HT-29 (cell line): ENCODE results near the gene SLAMF8. TPM values are rescaled to one million over a fixed set of nuclear protein-coding genes. Genes with fewer than 3 reads are reported as not detected.

Experiments used
- DNase-seq: peaks from one replicate; pipeline ENCODE4 v3.0.0-alpha.2; 2015; ENCODE audit warnings: low spot score
- total RNA-seq: library from RNA; depleted of rRNA; stranded (reverse); fragments of >200 nt; shearing (Covaris generic); gene quantifications from 2 replicates; pipeline ENCODE4 v1.2.3, GENCODE V29; 2014

The SLAMF8 gene
- total RNA-seq, 1 experiment from 2014 or later: not detected

DNA sequence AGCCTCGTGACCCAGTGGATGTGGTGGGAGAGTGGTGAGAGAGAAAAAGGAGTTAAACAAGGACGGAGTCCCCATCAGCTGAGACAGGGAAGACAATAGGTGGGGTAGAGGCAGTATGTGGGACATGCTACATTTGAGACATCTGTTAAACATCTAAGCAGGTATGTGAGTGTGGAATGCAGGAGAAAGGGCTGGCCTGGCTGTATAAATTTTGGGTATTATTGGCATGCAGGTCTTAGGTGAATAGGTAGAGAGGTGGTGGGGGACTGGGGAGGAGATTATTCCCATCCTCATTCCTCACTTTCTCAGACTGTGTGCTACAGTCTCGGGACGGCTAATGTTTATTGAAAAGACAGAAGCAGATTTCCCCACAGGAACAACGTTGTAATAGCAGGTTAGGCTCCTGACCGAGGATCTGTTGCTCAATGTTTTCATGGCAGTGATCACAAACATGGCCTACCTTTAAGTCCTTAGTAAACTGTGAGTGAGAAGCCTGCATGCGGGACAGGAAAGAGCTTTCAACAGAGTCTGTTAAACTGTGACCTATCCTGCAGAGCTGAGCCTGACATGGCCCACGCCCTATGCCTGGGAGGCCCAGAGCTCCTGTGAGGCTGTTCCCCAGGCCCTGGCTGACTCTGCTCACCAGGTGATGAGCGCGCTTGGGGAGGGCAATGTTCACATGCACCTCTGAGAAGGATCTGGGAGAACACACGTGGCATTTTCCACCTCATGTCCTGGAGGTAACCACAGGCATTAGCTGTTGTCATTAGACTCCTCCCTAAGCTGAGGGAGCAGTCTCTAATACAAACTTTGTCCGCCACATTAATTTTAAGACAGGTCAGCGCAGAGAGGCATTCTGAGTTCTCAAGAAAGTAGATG is 19.3 kb downstream of the SLAMF8 start:
- DNase-seq: no peak

DNA sequence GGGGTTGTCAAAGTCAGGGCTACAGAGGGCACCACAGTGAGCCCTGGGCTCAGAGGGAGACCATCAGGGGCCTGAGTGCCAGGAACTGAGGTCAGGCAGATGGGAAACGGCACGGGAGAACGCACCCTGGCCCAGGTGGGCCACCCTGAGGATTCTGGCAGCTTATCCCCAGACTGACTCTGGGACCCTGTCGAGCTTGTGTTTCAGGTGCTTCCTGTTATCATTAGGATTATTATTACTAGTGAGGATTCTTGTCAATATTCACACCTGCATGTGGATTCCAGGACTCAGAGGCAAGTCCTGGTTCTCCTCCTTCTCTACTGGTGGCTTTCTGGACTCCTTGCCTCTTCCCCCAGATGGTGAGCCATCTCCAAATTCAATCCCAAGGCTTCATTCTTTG is 20.6 kb downstream of the SLAMF8 start:
- DNase-seq: no peak

DNA sequence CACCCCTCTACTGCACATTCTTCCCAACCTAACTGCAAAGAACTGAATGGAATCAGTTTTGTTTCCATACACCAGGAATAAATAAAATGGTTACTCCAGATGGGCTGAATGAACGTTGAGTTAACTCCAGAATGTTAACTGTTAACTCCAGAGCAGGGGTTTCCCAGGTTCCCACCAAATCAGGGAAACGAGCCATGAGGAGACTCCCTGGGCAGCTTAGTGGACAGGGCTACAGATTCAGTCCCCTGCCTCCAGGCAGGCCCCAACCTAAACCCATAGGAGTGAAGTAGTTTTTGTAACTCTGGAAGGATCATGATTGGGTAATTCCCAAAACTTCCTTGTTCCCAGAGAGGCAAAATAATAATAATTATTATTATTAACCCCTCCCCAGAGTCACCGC is 21.7 kb downstream of the SLAMF8 start:
- no peak for DNase-seq

DNA sequence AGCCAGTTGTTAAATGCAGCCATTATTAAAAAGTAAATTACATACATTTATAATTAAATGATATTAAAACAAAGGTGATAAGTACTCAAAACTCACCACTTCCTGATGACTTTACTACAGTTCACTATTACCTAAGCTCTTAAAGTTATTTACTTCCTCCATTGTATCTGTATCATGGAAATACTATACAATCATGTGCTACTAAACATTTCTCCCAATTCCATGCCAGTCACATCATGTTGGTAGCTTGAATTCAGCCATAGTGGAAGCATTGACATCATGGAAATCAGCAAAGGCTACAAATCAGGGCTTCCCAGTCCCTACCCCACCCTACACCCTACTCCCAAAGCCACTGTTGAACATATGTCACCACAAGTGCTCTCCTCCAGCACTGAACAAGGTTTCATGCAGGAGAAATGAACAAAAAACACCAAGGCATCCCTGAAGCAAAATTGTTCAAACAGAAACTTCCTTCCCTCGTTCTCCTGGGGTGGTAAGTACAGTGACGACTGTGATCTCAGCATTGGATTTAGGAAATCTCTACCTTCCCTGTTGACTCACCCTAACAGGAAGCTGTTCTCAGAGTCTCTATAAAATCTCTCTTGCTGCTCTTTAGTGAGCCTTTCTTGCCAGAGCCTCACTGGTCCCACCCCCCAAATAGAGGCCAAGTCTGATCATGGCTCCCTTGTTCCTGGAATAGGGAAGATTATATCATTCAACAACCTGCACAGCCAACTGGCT is 23.1 kb downstream of the SLAMF8 start:
- no peak for DNase-seq

DNA sequence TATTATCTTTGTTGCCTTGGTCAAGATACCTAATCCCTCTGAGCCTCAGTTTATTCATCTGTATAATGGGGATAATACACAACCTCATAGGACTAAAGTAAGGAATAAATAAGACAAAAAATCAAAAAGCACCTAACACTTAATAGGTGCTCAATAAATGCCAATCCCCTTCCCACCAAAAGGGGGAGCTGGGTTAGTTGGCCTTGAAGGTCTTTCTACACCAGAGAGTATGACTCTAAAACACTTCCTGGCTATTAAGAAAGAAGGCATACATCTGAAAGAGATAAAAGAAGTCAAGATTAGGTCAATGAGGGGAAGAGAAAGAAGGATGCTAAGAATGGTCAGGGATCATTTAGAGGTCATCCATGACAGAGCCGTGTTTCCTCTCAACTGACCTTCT is 24.7 kb downstream of the SLAMF8 start:
- no peak for DNase-seq

DNA sequence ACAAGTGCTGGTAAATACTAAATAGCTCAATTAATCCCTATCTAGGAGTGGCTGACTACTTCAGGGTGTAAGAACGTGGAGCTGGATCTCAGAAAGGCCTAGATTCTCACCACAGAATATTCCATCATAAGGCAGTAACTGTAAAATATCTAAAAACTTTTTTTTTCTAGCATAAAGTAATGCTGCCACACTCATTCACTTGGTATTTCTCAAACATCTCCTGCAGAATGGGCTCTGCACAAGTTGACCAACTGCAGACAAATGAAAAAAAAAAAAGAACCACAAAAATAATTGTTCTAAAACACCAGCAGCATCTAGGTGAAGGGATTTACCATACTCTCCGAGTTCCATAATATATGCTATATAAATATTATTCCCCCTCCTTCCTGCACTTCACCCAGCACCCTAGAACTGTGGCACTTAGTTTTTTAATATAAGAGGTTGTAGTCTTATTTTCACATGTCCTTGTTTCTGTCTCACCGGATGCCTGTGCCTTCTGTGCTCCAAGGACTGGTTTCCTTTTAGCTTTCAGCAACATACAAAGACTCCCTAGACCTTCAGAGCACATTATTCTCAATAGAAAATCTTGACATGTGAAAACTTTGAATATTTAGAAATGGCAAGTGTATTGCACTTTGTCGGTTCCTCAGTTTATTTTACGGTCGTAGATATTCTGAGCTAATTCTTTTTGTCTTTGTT is 26.9 kb downstream of the SLAMF8 start:
- DNase-seq: no peak

DNA sequence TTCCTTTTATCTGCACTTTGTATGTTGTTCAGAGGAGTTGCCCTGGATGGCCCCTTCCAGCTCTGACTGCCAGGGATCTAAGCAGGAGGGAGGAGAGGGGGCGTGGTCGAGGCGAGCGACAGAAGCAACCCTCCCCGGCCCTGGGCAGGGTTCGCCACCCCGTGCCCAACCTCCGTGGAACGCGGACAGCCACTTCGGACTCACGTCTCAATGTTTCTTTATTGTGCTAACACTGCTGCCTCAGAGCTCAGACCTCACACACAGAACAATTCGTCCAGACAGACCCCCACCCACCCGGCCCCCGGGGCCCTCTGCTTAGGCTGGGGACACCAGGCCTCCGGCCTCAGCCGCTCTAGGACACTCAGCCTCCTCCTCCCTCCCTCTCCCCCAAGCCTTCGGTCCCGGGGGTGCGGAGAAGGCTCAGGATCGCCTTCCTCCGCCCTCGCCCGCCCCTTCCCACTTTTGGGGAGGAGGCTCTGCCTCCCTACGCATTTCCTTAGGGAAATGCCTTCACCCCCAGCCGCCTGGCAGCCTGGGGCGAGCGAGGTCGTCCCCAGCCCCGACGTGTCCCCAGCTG is 27.5 kb downstream of the SLAMF8 start:
- DNase-seq: peak; percentile 47

DNA sequence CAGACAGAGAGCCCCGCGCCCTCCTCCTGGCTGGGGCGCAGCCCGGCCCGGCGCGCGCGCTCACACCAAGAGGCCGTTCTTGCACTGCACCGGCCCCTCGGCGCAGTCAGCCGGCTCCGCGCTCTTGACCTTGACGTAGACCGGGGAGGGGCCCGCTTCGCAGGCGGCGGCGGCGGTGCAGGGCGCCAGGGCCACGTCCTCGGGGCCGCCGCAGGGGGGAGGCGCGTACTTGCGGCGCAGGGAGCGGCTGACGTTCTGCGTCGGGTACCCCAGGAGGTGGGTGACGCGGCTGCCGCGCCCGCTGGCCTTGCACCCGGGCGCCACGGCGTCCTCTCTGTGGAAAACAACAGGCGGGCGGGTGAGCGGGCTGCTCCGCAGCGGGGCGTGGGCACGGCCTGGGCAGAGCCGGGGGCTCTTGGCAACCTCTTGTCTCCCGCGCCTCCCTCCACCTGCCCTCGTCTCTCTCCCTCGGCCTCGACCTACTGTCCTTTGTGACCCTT is 28.1 kb downstream of the SLAMF8 start:
- DNase-seq: peak; percentile 53

DNA sequence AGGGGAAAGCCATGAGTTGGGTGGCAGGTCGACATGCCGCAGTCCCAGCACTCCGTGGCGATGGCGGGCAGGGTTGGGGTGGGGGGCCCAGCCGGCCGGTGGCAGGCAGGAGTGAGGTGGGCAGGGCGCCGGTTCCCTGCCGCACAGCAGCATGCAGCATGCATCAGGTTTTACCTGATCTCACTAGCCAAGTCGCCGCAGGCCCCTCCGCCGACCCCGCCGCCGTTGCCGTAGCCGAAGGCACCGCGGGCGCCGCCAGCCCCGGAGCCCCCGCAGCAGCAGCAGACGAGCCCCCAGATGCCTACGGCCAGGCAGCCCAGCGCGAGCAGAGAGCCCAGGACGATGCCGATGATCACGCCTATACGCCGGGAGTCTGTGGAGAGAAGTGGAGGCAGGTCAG is 29.0 kb downstream of the SLAMF8 start:
- DNase-seq: no peak

DNA sequence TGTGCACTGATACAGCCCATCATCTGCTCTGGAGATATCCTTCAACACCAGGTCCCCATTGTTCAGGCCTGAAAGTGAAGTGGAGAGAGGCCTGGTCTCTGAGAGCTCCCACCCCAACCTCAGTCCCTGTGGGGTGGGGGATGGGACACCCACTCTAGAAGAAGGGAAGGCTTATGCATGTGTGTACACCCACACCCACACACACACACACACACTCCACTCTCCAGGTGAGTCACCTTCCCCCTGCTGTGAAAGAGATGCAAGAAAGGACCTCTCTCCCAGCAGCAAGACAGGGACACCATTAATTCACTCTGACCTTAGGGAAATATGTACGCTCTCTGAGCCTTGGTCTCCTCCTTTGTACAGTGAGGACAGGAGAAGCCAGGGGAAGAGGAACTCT is 29.9 kb downstream of the SLAMF8 start:
- DNase-seq: no peak

DNA sequence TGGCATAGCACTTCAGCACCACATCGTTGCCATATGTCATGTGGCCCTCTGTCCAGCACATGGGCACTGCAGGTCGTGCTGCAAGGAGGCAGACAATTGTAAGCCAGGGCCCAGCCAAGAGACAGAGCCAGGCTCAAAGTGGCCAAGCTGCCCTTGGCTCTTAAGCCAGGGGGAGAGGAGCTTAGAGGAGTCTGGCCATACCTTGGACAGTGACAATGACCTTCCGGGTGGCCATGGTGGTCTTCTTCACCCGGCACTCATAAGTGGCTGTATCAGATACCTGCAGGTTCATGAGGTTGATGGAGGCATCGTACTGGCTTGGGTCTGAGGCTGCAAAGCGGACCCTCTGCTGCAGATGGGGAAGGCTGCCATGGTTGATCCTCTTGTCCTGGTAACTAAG is 31.2 kb downstream of the SLAMF8 start:
- no peak for DNase-seq

DNA sequence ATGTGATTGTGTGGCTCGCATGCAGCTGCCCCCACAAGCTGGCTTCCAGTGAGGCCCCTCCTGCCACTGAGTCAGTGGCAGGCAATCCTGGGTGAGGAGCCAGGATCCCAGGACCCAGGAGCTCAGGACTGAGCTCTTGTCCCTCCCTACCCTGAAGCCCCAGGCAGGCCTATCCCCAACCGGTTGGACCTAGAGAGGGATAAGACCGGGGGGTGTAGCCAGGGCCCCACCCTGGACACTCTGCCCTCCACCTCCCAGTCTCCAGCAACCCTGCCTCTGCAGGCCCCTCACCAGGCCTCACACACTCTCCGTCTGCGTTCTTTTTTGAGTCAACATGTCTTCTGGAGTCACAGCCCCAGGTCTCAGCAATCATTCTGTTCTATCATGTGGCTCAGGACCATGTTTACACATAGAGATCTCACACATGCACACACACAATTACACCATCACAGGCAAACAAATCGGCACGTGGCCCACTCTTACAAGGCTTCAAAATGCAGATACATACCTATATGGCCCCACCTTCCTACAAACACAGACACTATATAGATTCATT is 33.2 kb downstream of the SLAMF8 start:
- no peak for DNase-seq

DNA sequence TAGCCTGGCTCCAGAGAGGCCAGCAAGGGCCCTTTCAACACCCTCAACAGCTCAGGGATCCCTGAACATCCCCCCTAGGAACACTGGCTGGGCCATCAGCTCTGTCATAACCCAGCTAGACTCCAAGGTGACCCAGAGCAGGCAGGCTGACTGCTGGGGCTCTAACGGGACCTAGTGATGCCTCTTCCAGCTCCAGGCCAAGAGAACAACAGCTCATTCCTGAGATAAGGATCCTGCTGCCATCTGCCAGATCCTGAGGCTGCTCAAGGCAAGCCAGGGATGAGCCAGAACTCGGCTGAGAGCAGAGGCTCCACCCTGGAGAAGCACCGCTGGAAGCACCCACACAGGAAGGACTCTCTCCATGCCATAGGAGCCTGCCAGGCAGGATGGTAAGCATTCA is 33.8 kb downstream of the SLAMF8 start:
- DNase-seq: no peak

DNA sequence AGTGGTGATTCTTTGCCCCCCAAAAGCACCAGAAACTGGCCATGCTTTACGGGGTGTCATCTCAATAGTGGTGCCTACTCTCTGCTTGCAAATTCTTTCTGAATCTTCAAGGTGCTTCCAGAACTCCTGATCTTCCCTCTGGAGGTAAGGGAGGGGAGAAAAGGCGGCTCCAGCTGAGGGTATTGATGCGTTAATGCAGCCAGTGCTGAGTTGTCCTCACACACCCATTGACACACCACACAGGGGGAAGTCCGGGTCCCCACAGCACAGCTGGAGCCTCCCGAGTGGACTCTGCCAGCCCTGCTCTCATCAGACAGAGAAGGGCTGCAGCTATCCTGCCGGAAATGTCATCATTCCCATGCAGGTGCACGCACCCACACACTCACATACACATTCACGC is 34.5 kb downstream of the SLAMF8 start:
- no peak for DNase-seq

DNA sequence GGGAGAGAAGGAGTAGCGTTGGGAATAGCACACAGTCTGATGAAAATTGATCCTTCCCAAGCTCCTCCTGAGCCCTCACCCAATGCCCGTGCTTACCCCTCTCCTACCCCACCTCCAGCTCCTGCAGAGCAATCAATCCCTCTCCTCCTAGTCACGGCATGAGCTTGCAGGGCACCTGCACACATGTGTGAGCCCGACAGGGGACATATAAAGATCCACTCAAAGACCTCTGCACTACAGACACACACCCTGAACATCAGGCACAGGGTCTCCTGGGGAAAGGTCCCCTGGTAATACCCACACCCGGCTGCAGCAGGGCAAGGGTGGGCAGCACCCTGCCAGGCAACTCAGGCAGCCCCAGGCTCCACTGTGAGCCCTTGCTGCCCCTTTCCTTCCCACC is 35.4 kb downstream of the SLAMF8 start:
- DNase-seq: no peak

DNA sequence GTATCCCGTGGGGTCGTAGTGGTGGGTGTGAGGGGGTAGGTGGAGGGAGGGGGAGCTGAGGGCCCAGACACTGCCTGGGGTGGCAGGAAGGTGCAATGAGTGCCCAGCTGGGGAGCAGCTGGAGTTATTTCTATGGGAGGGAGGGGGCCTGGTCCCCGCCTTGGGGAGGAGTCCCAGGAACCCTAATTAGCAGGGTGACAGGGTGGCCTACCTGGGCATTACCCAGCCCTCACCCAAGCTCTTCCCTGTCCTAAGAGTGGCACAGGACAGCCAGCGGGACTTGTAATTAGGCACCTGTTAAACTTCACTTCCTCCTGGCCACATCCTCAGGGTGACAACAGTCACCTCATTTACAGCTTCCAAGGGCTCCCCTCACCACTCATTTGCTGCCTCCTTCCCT is 35.9 kb downstream of the SLAMF8 start, which contains the start of gene VSIG8:
Gene VSIG8, minus strand, starts transcription at position 101 of the 400 bp plus-strand sequence. CDS start 136 bp downstream, outside the sequence.
- no peak for DNase-seq

DNA sequence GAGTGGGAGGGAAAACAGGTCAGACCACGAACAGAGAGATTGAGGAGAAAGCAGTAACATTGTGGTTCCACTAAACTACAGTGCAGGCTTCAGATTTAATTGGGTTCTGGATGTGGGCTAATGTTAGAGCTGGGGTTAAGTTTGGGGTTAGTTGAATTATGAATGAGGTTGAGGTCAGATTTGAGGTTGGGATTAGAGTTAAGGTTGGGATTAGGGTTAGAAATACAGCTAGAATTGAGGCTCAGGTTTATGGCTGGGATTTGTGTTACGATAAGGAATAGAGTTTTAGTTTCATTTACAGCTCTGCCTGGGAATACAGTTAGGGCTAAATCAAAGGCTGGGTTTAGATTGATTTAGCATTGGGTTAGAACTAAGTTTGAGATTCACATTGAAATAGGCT is 37.6 kb downstream of the SLAMF8 start:
- no peak for DNase-seq

DNA sequence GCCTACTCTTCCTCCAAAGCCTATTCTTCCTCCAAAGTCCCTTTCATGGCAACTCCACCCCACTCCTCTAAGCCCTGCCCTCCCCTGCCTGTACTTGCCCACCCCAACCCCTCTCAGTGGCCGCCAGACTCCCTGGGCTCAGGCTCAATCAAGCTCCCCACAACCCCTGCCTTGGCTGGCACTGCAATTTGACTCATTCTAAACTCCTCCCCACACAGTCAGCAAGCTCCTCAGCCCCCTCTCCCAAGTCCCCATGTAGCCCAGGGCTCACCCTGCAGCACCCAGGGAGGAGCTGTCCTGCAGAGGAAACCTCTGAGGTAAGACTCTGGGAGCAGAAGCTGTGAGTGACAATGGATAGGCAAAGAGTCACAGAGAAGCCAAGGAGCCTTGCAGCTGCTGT is 39.4 kb downstream of the SLAMF8 start:
- no peak for DNase-seq

DNA sequence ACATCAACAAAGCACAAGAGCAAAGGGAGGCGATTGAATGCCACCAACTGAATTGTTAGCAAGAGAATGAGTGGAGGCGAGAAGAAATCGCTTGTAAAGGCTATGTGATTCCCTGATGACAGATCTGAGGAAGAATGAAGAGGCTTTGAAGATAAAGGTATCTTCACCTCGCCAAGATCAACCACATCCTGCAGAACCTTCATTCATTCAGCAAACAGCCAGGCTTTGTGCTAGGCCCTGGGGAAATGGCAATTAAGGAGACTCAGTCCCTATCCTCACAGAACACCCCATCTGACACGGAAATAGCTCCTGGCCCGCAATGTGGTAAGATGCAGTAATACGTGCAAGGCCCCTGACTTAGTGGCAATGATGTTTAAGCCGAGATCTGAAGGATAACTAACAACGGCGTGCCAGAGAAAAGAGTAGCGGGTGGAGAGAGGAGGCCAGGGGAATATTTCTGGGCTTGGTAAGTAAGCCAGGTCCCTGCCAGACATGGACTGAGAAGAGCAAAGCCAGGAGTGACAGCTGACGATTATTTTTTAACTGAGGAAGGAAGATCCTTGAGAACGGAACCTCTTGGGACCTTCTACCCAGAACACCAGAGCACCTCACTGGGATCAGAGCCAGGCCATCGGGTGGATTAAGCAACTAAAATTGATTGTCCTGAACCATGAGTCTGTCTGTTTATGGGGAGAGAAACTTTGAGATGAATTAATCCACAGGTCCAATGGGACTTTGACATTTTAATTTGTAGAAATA is 40.4 kb downstream of the SLAMF8 start:
- peak; percentile 18 for DNase-seq

DNA sequence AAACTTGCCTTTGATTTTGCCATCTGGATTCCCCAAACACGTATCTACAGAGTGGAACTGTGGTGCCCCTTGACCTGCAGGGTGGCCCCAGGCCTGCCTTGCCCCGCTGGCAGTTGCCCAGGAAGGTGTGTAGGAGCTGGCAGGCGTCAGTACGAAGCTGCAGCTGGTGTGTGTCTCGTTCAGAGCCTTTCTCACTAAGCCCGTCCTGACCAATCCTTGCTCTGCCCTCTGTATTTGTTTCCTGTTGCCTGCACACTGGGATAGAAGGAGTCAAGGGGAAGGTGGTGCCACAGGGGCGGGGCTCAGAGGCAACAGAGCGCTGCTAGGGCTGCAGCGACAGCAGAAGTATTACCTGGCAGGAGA is 41.0 kb downstream of the SLAMF8 start:
- DNase-seq: peak; percentile 94

DNA sequence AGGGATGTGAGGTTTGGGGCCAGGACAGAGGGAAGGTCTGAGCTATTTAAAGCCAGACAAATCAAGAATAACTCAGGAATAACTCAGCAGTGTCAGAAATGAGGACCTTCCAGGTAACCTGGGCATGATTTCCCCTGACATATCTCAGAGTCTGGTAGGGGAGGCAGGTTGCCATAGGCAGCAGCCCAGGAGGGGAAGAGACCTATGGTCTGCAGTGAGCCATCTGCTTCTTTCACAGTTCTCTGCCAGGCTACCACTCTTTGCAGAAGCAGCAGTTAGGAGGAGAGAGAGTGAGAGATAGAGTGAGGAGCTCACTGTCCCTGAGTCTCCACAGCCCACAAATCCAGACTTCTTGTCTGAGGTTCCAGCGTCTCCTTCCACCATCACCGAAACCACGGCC is 42.1 kb downstream of the SLAMF8 start:
- no peak for DNase-seq
